ENCODE data around the gene SKIC8.

The SKIC8 gene

DNA sequence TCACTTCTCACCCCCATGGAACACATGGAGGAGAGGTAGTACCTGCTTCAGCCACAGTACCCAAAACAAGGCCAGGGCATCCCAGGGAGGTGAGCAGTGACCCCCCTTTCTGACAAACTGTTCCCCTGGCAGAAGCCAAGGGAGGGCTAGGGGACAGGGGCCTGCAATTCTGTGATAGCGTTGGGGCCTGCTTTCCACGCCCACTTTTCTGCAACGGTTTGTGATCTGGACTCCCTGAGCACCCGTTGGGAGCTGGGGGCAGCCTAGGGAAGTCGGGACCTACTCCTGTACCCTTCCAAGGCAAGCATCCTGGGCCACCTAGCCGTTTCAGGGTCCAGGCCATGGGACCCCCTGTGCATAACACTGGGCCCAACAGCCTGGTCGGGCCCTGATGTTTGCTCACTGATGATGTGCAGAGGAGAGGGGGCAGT, 36.0 kb downstream of the SKIC8 start:
- TF ChIP-seq, protein P1, sequence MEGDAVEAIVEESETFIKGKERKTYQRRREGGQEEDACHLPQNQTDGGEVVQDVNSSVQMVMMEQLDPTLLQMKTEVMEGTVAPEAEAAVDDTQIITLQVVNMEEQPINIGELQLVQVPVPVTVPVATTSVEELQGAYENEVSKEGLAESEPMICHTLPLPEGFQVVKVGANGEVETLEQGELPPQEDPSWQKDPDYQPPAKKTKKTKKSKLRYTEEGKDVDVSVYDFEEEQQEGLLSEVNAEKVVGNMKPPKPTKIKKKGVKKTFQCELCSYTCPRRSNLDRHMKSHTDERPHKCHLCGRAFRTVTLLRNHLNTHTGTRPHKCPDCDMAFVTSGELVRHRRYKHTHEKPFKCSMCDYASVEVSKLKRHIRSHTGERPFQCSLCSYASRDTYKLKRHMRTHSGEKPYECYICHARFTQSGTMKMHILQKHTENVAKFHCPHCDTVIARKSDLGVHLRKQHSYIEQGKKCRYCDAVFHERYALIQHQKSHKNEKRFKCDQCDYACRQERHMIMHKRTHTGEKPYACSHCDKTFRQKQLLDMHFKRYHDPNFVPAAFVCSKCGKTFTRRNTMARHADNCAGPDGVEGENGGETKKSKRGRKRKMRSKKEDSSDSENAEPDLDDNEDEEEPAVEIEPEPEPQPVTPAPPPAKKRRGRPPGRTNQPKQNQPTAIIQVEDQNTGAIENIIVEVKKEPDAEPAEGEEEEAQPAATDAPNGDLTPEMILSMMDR (IDR thresholded peaks at IDR 0.05; ENCODE audit: low read depth, low read length), result no peak
- DNase-seq (ENCODE audit: extremely low read depth, low read depth), result no peak

DNA sequence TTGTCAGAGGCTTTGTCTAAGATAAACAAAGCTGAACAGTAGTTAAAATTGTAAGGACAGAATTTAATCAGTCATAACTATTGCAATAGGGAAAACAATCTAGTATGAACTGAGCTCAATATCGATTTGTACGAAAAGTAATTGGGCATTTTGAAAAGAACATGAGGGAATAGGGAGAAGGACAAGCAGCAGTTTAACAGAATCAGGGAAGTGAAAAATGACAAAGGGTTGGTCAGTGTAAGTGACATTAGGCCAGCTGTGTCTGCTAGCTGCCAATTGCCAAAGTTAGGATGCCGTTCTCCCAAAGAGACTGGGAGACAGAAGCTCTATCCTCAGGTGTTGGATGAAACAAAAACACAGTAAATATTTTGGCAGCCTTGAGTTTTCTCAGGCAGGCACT, 38.3 kb downstream of the SKIC8 start:
- no peak for DNase-seq (ENCODE audit: extremely low read depth, low read depth)
- TF ChIP-seq, protein P1 (IDR thresholded peaks at IDR 0.05; ENCODE audit: low read depth, low read length), result no peak

GRCh38 chr15:78260489-78260888, 38.9 kb downstream of the SKIC8 start:
- DNase-seq (ENCODE audit: extremely low read depth, low read depth), result no peak

DNA sequence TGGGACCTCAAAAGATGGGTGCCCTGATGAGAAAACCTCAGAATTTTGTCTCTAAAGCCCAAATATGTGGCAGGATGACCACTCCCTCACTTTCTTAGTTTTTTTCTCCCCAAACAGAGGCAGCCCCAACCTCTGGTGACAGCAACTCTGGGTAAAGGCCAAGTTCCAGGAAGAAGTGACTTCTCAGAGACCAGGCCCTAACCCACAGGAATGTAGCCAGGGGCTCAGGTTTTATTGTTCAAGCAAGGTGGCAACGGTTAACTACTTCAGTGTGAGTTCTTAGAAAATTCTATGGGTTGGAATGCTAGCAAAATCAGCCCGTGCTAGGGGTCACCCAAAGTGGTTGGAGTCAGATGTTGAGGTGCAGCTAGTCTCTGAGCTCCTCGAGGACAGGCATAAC, 40.2 kb downstream of the SKIC8 start:
- TF ChIP-seq, protein P1 (IDR thresholded peaks at IDR 0.05; ENCODE audit: low read depth, low read length), result no peak
- DNase-seq (ENCODE audit: extremely low read depth, low read depth), result no peak

More at GRCh38 chr15:78260489-78260888, 38.9 kb downstream of the SKIC8 start:
- TF ChIP-seq, protein P1 (IDR thresholded peaks at IDR 0.05; ENCODE audit: low read depth, low read length), result no peak

DNA sequence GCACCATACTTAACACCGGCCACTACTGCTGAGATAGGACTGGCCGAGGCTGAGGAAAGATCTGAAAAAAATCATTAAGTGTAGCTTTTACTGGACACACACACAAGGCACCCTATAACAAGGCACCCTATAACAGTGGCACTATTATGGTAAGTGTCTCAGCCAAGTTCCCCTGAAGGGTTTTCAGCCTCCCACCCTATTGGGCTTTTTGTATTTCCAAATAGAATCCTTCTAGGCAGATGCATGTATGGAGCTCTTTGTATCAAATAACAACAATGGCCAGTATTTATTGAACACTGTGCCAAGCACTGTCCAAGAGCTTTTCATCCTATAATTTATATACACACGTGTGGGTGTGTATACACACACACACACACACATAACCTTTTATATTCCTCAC, 41.7 kb downstream of the SKIC8 start:
- DNase-seq (ENCODE audit: extremely low read depth, low read depth), result no peak

GRCh38 chr15:78256044-78256437, 43.4 kb downstream of the SKIC8 start:
- DNase-seq (ENCODE audit: extremely low read depth, low read depth), result no peak
- TF ChIP-seq, protein P1 (IDR thresholded peaks at IDR 0.05; ENCODE audit: low read depth, low read length), result no peak

More for the DNA sequence above, 41.7 kb downstream of the SKIC8 start:
- TF ChIP-seq, protein P1 (IDR thresholded peaks at IDR 0.05; ENCODE audit: low read depth, low read length), result no peak

- no peak for DNase-seq (ENCODE audit: extremely low read depth, low read depth)
- TF ChIP-seq, protein P1 (IDR thresholded peaks at IDR 0.05; ENCODE audit: low read depth, low read length), result no peak
Observed at GRCh38 chr15:78255421-78256043, 43.9 kb downstream of the SKIC8 start.

Data from AG09319 (cell line).